Mucosa of gallbladder (tissue), 1 donor: Measurements from ENCODE around the gene COL13A1. TPM values are rescaled to one million over a fixed set of nuclear protein-coding genes. Genes with fewer than 3 reads are reported as not detected.
A peak's percentile ranks its signal among the peaks of the same experiment; 100 is the strongest.

Experiments
- DNase-seq: peaks from one replicate; pipeline ENCODE4 v3.0.0-alpha.2; 2020; ENCODE audit warnings: low spot score
- total RNA-seq: library from RNA; stranded (reverse); gene quantifications from one replicate; pipeline ENCODE4 v1.2.1, GENCODE V29; 2021
- donor health status: DM: no; HTN: no; CAD: no.

COL13A1 gene
- total RNA-seq, 1 donor from 2014 or later: 2.5 TPM

GRCh38 chr10:69885379-69886013, 83.8 kb downstream of the COL13A1 start:
- DNase-seq: no peak

GRCh38 chr10:69888882-69889584, 87.3 kb downstream of the COL13A1 start:
- DNase-seq: no peak

GRCh38 chr10:69890065-69890847, 88.5 kb downstream of the COL13A1 start:
- no peak for DNase-seq

- DNase-seq: no peak
Measured at GRCh38 chr10:69891057-69891617, 89.4 kb downstream of the COL13A1 start.

GRCh38 chr10:69892406-69892805, 90.7 kb downstream of the COL13A1 start:
- DNase-seq: no peak

- DNase-seq: no peak
Measured at GRCh38 chr10:69892816-69893215, 91.1 kb downstream of the COL13A1 start.

- DNase-seq: no peak
Measured at GRCh38 chr10:69893271-69893900, 91.7 kb downstream of the COL13A1 start.

- no peak for DNase-seq
Measured at GRCh38 chr10:69894156-69894555, 92.5 kb downstream of the COL13A1 start.

- peak; percentile 26 for DNase-seq
Measured at GRCh38 chr10:69895759-69896158, 94.1 kb downstream of the COL13A1 start.

- DNase-seq: no peak
Measured at GRCh38 chr10:69896606-69897231, 95.0 kb downstream of the COL13A1 start.

- DNase-seq: no peak
Measured at GRCh38 chr10:69897432-69897831, 95.7 kb downstream of the COL13A1 start.

GRCh38 chr10:69897999-69898398, 96.3 kb downstream of the COL13A1 start:
- DNase-seq: no peak

GRCh38 chr10:69898524-69898923, 96.8 kb downstream of the COL13A1 start:
- DNase-seq: no peak

- DNase-seq: no peak
Measured at GRCh38 chr10:69898941-69899340, 97.2 kb downstream of the COL13A1 start.

- no peak for DNase-seq
Measured at GRCh38 chr10:69899727-69900595, 98.3 kb downstream of the COL13A1 start.

- DNase-seq: no peak
Measured at GRCh38 chr10:69901022-69901421, 99.3 kb downstream of the COL13A1 start.

GRCh38 chr10:69901628-69902505, 100.2 kb downstream of the COL13A1 start:
- peak; percentile 29 for DNase-seq

- peak; percentile 49 for DNase-seq
Measured at GRCh38 chr10:69902835-69903535, 101.3 kb downstream of the COL13A1 start.

GRCh38 chr10:69904533-69904932, 102.8 kb downstream of the COL13A1 start:
- DNase-seq: no peak
